HG03175 (cell line): ENCODE data around the gene RUSF1.
"Not testable (repeated sequence)": the region's sequence is repeated elsewhere in the genome, so short reads cannot be mapped to it uniquely, and the experiment has no call there.

Experiments used
- ATAC-seq: cut with Tn5 transposase; IDR thresholded peaks from one replicate; pipeline ENCODE4 v1.9.1; 2021; ENCODE audit warnings: mild to moderate bottlenecking, moderate library complexity; ENCODE audit not compliant: unreplicated experiment

The RUSF1 gene

DNA sequence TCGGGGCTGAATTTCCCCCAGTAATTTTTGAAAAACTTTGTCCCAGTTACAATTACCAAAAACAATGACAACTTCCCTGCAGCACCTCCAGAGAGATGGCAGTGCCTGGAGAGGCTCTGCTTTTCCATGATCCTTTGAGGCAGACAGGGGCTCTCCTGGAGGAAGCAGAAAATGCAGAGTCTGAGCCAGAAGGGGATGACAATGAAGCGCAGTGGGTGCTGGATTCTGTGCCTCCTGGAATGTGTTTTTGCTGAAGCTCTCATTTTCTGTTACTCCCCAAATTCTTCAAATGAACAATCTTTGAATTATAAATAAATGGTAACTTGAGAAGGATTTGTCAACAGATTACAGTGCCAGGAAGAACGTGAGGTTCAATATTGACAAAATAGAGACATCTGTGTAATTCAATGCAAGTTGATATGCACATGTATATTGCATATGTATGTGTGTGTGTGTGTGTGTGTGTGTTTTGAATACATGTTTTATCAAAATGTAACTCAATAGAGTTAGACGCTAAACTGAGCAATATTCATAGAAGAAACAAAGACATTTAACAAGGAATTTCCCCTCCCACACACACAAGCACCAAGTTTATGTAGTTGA lies 9.7 kb upstream of the RUSF1 start:
- no peak for ATAC-seq

DNA sequence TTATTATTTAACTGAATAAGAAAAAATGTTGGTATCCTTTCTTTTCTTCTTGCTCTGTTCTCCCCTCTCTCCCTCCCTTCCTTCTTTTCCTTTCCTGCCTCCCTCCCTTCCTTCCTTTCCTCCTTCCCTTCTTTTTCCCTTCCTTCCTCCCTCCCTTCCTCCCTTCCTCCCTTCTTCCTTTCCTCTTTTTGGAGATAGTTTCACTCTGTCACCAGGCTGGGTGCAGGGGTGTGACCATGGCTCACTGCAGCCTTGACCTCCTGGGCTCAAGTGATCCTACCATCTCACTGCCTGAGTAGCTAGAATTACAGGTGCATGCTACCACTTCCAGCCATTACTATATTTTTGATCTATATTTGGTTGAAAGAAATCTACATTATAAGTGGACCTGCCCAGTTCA lies 5.7 kb upstream of the RUSF1 start:
- no peak for ATAC-seq

DNA sequence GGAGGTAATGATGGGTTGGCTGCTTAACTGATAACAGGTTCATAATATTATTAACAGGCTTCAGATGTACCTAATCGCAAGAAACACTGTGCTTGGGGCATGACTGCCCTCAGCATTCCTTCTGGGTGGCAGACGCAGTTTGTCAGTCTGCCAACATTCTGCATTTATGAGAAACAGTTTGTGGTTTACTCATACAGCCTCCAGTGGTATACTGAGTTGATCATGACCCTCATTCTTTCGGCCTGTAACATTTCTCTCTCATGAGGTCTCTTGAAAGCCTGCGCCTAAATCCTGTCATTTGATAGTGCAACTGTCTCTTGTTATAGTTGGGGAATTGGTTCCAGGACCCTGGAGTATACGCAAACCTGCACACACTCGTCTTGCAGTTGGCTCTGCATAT lies 4.9 kb upstream of the RUSF1 start:
- ATAC-seq = no peak

DNA sequence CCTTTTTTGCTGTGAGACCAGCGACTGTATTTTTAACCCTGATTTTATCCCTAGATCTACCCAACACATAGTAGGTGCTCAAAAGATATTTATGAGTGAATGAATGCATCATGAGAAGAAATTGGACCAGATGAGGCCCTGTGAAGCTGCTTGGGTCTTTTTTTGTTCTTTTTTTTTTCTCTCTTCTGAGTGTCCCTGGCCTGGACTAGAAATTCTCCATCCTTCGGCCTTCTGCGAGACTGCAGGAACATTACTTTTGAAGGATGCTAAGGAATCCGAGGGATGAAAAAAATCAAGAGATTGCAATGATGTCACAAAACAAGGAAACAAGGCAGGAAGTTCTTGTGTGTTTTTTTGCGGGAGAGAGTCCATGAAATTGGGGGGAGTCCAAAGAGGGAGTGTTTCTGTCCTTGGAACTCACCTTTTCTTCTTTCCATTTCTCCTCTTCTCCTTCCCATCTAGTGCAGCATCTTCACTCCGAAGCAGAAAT lies 560 bp upstream of the RUSF1 start:
- peak; percentile 4 for ATAC-seq

DNA sequence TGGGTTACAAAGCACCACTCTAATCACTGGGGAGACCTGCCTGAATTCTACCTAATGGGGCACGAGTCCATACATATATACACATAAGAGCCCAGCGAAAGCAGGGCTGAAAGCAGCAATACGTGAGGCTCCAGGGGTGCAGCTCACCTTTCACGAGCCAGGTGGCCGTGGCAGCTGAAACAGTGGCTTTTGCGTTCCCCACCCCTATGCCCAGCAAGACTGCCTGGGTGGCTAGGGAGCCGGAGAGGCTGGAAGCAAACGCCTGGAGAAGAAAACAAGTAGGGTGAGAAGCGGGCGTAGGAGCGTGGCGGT lies 618 bp downstream of the RUSF1 start:
- peak; percentile 2 for ATAC-seq

DNA sequence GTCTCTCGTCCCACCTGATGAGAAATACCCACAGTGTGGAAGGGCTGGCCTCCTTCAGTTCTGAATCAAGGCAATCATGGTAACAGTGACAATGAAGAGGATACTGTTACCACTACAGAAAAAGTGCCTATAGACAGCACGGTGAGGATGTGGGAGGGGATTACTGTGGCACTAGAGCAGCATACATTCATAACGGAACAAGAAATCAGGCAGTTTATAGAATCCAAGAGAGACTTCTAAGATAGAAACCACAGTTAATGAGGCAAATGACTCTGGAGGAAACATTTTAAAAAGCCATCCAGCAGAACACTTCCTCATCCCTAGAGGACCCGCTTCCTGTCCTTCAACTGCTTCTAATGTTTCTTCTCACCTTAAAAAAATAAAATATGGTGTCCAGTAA lies 2.7 kb downstream of the RUSF1 start:
- peak; percentile 45 for ATAC-seq

DNA sequence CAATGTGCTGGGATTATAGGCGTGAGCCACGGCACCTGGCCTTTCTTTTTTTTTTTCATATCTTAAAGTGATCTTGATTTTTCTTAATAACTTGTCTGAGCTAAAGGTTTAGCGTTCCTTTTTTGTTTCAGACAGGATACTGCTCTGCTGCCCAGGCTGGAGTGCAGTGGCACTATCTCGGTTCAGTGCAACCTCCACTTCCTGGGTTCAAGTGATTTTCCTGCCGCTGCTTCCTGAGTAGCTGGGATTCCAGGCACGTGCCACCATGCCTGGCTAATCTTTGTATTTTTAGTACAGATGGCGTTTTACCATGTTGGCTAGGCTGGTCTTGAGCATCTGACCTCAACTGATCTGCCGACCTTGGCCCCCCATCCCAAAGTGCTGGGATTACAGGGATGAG lies 4.0 kb downstream of the RUSF1 start:
- ATAC-seq = no peak

DNA sequence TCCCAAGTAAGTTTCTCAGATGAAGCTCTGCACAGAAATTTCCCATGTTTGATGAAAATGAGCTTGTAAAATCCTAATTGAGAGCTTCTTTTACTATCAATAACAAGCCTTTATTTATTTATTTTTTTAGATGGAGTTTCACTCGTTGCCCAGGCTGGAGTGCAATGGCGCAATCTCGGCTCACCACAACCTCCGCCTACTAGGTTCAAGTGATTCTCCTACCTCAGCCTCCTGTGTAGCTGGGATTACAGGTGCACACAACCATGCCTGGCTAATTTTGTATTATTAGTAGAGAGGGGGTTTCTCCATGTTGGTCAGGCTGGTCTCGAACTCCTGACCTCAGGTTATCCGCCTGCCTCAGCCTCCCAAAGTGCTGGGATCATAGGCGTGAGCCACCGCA lies 4.6 kb downstream of the RUSF1 start:
- not testable (repeated sequence) for ATAC-seq

DNA sequence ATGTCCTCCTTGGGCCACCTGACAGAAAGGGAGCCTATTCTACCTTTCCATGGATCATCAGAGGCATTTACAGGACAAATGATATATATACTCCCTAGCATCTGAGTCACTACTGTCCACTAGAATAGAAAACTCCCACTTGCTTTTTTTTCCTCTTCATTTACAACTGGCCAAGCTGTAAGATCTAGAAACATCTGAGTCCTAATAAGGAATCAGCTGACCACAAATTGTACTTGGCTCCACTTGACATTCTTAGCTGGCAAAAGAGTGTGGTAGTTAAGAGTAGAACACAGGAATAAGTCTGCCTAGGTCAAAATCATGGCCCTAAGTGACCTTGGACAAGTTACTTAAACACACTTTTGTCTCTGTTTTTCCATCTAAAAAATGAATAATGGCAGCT lies 5.2 kb downstream of the RUSF1 start:
- no peak for ATAC-seq

DNA sequence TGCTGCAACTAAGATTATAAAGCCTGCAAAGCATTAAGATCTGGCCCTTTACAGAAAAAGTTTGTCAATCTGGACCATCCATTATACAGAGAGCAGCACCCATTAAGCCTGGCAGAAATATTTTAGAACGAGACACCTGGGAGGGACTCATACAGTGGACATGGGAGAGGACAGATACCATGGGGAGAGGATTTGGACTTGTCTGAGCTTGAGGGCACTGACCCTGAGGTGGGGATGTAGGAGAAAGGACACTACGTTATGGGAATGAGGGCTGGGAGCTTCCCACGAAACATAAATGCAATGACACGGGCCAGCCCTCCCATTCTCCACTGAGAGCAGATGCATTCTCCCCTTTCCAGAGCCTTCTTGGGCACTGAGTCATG lies 6.2 kb downstream of the RUSF1 start:
- no peak for ATAC-seq

DNA sequence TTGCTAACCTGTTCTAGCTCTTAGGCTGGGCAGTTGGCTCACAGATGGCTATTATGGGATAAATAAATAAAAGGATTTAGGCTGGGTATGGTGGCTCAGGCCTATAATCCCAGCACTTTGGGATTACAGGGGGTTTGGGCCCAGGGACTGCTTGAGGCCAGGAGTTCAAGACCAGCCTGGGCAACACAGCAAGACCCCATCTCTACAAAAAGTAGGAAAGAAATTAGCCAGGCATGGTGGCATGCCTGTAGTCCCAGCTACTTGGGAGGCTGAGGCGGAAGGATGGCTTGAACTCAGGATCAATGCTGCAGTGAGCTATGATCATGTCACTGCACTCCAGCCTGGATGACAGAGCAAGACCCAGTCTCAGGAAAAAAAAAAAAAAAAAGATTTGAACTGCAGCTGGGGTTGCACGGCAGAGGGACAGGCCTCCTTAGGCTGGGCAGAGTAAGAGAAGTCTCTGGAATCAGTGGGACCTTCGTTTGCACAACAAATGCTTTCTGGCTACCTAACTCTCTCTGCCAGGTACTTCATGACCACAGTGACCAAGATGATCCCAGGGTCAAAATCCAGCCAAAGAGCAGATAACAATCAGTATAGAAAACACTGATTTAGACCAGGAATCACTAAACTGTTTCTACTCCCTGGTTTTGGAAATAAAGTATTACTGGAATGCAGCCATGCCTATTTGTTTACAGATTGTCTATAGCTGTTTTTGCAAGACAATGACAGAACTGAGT lies 6.8 kb downstream of the RUSF1 start:
- ATAC-seq = no peak

DNA sequence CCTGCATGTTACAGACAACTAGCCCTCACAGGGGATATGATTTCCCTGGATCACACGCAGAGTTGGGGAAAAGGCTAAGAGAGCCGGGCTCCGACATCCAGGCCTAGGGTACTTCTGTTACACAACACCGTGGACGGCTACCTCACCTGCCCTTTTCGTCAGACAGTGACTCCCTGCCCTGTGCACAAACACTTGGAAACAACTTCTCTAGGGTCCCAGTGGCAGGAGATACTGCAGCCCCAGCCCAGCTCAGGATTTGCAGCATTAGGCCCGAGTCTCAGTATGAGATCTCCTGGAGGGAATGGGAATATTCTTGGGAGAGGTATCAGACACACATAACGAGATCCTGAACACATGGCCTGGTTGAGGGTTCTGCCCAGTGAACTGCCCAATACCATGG lies 8.3 kb downstream of the RUSF1 start:
- ATAC-seq = no peak

DNA sequence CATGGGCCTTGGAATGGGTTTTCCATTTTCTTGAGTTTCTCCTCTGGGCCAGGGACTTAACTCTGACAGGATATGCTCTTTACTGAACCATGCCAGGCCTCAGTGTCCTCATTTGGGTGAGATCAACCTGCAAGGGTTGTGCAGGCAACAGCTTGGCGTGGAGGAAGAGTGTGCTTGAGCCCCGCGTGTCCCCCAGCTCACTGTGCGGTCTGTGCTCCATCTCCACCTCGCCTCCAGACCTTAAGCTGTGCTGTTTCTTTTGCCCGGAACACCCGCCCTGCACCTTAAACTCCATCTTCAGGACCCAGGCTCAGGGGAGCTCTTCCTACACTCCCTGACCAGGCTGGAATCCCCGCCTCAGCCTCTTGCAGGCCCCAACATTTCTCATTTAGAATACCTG lies 9.7 kb downstream of the RUSF1 start:
- ATAC-seq = no peak

DNA sequence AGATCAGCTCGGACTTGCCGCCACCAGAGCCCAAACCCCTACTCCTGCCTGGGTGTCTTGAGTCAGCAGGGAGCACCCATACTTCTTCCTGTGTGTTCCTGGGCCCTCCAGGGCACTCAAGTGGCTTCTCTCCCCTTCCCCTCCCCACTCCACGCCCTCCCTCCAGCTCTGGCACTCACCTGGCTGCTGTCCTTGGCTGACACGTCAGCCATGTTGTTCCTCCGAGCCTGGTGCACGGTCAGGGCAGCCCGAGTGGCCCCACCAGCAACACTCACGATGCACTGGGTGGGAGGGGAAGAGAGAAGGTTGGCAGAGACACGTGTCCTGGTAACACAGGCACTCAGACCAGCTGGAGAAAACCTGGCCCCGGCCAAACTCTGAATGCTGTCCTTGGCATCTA lies 11.5 kb downstream of the RUSF1 start:
- ATAC-seq = no peak

DNA sequence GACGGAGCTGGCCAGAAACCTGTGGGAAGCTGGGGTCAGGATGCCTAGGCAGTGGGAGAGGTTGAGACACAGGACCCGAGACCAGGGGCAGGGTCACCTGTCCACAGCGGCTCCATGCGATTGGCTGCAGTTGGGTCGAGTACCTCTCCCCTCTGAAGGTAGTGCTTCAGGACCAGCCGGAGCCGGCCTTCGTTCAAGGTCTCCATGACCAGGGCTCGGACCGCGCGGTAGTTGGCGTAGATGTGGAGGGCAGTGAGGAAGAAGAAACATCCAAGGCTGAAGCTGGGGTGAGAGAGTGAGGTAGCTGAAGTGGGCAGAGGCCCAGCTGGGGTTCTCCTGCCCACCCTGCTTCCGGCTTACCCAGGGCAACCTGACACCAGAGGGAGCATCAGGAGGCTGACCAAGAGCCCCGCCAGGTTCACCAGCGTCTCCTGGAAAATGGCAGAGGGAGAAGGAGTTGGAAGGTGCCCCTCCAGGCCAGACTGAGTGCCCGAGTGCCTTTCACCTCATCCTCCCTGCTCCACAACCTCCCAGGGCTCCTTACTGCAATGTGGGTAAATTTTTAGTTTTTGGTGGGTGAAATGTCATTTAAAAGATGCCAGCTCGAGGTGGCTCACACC lies 14.6 kb downstream of the RUSF1 start:
- no peak for ATAC-seq

DNA sequence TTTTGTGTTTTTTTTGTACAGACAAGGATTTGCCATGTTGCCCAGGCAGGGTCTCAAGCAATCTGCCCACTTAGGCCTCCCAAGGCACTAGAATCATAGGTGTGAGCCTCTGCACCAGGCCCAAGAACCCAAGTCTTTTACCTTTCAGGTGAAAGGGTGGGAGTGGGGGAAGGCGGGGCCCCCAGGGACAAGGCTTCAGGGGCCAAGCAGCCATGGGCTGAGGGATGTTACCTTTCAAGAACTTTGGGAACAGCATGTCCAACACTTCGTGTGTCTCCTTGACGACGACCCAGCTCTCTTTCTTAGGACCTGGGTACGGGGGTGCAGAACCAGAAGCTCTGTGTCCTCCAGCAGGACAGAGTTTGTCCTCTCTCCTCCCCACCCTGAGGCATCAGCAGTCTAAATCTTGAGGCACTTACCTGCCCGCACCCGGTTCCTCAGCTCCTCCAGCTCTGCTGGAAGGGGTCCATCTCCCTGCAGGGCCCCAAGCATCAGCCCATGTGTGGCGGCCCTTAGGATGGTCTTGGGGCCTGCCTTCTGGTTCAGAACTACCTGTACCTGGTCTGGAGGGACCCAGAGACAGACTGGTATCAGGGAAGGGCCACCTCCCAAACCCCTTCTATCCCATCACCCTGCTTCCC lies 16.3 kb downstream of the RUSF1 start:
- no peak for ATAC-seq

DNA sequence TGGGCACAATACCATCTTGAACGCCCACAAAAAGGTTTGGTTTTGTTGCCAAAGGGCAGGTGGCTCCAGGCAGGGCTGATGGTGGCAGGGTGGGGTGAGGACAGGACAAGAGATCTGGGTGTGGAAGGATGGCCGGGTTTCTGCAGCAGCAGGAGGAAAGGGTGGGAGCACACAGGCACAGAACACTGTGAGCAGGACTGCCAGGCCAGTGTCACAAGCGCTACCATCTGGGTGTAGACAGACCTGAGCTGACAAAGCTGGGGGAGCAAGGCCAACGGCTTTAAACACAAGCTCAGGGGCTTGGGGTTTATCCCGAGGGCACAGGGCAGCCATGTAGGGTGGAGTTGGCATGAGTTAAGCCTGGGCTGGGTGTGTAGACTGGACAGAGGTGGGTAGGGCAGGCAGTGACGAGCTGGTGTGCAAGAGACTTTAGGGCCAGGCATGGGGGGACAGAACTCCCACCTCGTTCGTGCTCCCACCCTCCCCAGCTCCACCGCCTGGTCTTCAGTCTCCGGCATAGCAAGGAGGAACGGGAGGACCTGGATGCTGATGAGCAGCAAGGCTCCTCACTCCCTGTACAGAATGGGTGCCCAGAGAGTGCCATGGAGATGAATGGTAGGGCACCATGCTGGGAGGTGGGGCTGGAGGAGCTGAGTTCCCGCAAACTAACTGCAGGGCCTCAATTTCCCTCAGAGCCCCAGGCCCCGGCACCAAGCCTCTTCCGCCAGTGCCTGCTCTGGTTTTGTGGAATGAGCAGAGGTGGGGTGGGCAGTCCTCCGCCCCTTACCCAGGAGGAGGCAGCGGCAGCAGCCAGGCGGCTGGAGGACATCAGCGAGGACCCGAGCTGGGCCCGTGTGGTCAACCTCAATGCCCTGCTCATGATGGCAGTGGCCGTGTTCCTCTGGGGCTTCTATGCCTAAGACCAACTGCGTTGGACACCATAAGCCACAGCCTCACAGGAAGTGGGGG lies 18.3 kb downstream of the RUSF1 start:
- ATAC-seq = no peak

DNA sequence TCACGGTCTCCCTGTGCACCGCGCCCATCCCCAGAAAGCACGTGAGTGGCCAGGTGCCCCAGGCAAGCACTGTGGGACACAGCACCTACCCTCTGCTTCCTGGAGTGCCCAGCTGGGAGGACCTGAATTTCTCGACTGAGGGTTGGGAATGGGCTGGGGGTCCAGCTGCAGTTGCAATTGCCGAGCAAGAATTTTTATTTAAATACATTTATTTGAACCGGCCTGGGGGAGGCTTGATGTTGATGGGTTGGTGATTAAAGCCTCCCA lies 19.0 kb downstream of the RUSF1 start:
- no peak for ATAC-seq

DNA sequence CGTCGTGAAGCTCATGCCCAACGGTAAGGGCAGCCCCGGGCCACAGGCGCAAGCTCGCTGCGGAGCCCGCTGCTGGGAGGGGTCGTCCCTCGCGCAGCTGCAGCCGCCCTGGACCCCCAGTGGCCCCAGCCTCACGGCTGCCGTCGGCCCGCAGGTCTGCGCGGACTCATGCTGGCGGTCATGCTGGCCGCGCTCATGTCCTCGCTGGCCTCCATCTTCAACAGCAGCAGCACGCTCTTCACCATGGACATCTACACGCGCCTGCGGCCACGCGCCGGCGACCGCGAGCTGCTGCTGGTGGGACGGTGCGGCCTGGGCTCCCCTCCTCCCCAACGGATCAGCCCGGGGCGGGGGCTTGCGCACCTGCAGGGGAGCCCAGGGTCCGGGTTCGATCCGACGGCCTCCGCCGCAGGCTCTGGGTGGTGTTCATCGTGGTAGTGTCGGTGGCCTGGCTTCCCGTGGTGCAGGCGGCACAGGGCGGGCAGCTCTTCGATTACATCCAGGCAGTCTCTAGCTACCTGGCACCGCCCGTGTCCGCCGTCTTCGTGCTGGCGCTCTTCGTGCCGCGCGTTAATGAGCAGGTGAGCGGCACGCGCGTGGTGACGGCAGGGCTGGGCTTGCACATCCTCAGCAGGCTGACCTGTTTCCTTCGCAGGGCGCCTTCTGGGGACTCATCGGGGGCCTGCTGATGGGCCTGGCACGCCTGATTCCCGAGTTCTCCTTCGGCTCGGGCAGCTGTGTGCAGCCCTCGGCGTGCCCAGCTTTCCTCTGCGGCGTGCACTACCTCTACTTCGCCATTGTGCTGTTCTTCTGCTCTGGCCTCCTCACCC lies 19.5 kb downstream of the RUSF1 start:
- ATAC-seq = no peak

DNA sequence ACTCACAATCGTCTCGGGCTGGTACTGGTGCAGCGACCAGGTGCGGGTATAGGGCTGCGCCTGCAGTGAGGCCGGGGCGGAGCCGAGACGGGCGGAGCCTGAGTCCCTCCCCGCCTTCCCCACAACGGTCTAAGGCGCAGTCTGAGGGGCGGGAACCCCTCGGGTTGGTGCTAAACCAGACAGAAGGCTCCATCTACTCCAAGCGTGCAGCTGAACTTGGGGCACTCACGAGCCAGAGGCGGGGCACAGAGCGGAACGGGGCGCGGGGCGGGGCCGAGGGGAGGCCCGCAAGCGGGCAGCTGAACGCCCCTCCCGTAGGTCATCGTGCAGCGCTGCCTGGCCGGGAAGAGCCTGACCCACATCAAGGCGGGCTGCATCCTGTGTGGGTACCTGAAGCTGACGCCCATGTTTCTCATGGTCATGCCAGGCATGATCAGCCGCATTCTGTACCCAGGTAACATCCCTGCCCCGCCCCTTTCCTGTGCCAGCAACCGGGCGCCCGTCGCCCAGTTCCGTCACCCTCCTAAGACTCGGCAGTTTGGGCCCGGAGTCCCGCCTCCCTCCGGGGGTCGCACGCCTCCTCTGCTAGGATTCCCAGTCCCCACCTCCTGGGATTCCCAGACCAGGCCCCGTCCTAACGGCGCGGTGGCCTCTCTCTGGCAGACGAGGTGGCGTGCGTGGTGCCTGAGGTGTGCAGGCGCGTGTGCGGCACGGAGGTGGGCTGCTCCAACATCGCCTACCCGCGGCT lies 20.3 kb downstream of the RUSF1 start:
- peak; percentile 80 for ATAC-seq
